ENCODE results near the gene OR10R2. TPM values are rescaled to one million over a fixed set of nuclear protein-coding genes. Genes with fewer than 3 reads are reported as not detected.

The OR10R2 gene
- not detected for total RNA-seq (2021; ENCODE audit: unreplicated experiment)
- not detected in 2 replicates for polyA plus RNA-seq (2012)
- Bru-seq, nascent RNA = not detected
- BruChase-seq, experiment 1, labeled RNA remaining after a 6-hour chase = not detected
- not detected for BruChase-seq, experiment 2, labeled RNA remaining after a 2-hour chase
- long read RNA-seq = 0 reads

- Histone ChIP-seq H2AFZ (ENCODE audit: low read depth, low read length, poor library complexity, severe bottlenecking) (no peak within 1 kb of the TSS), H3K9me2 (ENCODE audit: insufficient read depth) (no peaks in the 10 kb centered on the region), H3K36me3 (ENCODE audit: control insufficient read depth in 1 of 2, insufficient read depth in 2 of 2, low read length in 2 of 2) (no peaks in the 10 kb centered on the region), H3K27ac (ENCODE audit: low read depth, low read length) (no peak within 1 kb of the TSS), H3K79me2 (ENCODE audit: insufficient read depth, low read length) (no peaks in the 10 kb centered on the region), H3K4me3 (replicated peaks in 1 of 2; ENCODE audit: low read depth in 1 of 2, low read length in 2 of 2) (no peak within 1 kb of the TSS), H3K4me1 (ENCODE audit: control insufficient read depth in 1 of 2, insufficient read depth in 2 of 2, low read length in 2 of 2) (no peaks in the 10 kb centered on the region), H3K4me2 (ENCODE audit: low read length) (no peak within 1 kb of the TSS), H3K9ac (ENCODE audit: low read length) (no peak within 1 kb of the TSS), H3K27me3 (ENCODE audit: insufficient read depth, low read length) (0 out of 2 replicates have a peak, but pooled peaks cover 7% of the 10 kb centered on the region), H3K9me3 (ENCODE audit: control insufficient read depth in 1 of 2, insufficient read depth in 1 of 2, low read depth in 1 of 2, low read length in 2 of 2) (no peaks in the 10 kb centered on the region), H4K20me1 (ENCODE audit: insufficient read depth) (no peaks in the 10 kb centered on the region)
- TF ChIP-seq JUND (IDR thresholded peaks at IDR 0.05) (no peak), POLR2AphosphoS5 (IDR thresholded peaks at IDR 0.05; ENCODE audit: low read depth, low read length) (no peak), ELF1 (IDR thresholded peaks at IDR 0.05; ENCODE audit: borderline replicate concordance, low read depth) (no peak), CTCF (IDR thresholded peaks at IDR 0.05 in 2 of 3, conservative IDR thresholded peaks at IDR 0.05 in 1 of 3; ENCODE audit: borderline replicate concordance in 1 of 3, insufficient read depth in 1 of 3, low read depth in 2 of 3, low read length in 2 of 3) (no peak), EZH2 (IDR thresholded peaks at IDR 0.05) (no peak), SRF (IDR thresholded peaks at IDR 0.05; ENCODE audit: low read depth) (no peak), CEBPB (IDR thresholded peaks at IDR 0.05; ENCODE audit: low read depth) (no peak), ZNF274 (IDR thresholded peaks at IDR 0.05; ENCODE audit: low read depth, low read length) (no peak), SIN3A (IDR thresholded peaks at IDR 0.05; ENCODE audit: low read depth) (no peak), SP1 (IDR thresholded peaks at IDR 0.05; ENCODE audit: low read depth) (no peak), TCF7L2 (IDR thresholded peaks at IDR 0.05; ENCODE audit: borderline replicate concordance, extremely low read depth, insufficient read depth, insufficient read length) (no peak), RAD21 (IDR thresholded peaks at IDR 0.05; ENCODE audit: low read depth) (no peak), MAX (IDR thresholded peaks at IDR 0.05) (no peak), REST (IDR thresholded peaks at IDR 0.05; ENCODE audit: low read depth) (no peak), FOSL1 (IDR thresholded peaks at IDR 0.05; ENCODE audit: low read depth) (no peak), YY1 (IDR thresholded peaks at IDR 0.05; ENCODE audit: extremely low read depth, insufficient replicate concordance, low read depth, low read length) (no peak), ZFX (IDR thresholded peaks at IDR 0.05) (no peak), CBX3 (IDR thresholded peaks at IDR 0.05; ENCODE audit: low read depth) (no peak), EZH2phosphoT487 (IDR thresholded peaks at IDR 0.05; ENCODE audit: borderline replicate concordance) (no peak), POLR2A (IDR thresholded peaks at IDR 0.05; ENCODE audit: borderline replicate concordance, extremely low read depth, insufficient read depth, insufficient read length) (no peak)
- intact Hi-C loops (cut with micrococcal nuclease) = no loop called here
- RAD21 ChIA-PET (ENCODE audit: low non-redundant PET in 1 of 2, low total read pairs in 2 of 2, uncharacterized antibody in 2 of 2, unreplicated experiment in 2 of 2) = no interaction called here
- no TSS peak for BruUV-seq (replicated peaks)
- CTCF ChIA-PET = no interaction called here
- POLR2A ChIA-PET = no interaction called here
- no peak for ATAC-seq
- no peak for DNase-seq (ENCODE audit: low read depth, low spot score)
These were observed at the start of gene OR10R2 for GRCh38 chr1:158471920-158472319. TSS of gene OR10R2 (plus strand) at chr1:158472220. CDS start at chr1:158472326, 106 bp downstream.

Data from HCT116 (cell line).